SKM-1 (cell line): ENCODE measurements around the gene SLC22A9.

Source experiments
- DNase-seq: peaks from one replicate; lab custom pipeline; 2025; ENCODE audit not compliant: unreplicated experiment; lab: John Stamatoyannopoulos, UW

Gene SLC22A9

GRCh38 chr11:63443714-63444113 is 74.1 kb downstream of the SLC22A9 start:
- DNase-seq: no peak

- DNase-seq: no peak
These were observed 74.6 kb downstream of the SLC22A9 start for GRCh38 chr11:63444160-63444559.

- no peak for DNase-seq
These were observed 75.5 kb downstream of the SLC22A9 start for GRCh38 chr11:63445118-63445517.

GRCh38 chr11:63445720-63446119 is 76.1 kb downstream of the SLC22A9 start:
- DNase-seq: no peak

GRCh38 chr11:63448646-63449045 is 79.1 kb downstream of the SLC22A9 start:
- DNase-seq: no peak

- DNase-seq: no peak
These were observed 90.0 kb downstream of the SLC22A9 start for GRCh38 chr11:63459586-63459985.
